A673 (cell line): ENCODE data around the gene CRACR2A.

Experiments used
- CTCF ChIP-seq: fragments of 300-800, 200-600 bp; sonication (generic); conservative IDR thresholded peaks from 2 replicates; pipeline ENCODE4 v1.5.1; 2017; ENCODE audit warnings: low read depth, mild to moderate bottlenecking, antibody characterized with exemption, low read length, moderate library complexity, mixed read lengths
- EZH2 ChIP-seq: fragments of 200-600 bp; sonication (generic); IDR thresholded peaks from 2 replicates; pipeline ENCODE4 v1.6.1; 2017; ENCODE audit warnings: borderline replicate concordance, low read depth, mild to moderate bottlenecking, mixed read lengths, antibody characterized with exemption, low read length; ENCODE audit not compliant: poor library complexity, severe bottlenecking

DNA sequence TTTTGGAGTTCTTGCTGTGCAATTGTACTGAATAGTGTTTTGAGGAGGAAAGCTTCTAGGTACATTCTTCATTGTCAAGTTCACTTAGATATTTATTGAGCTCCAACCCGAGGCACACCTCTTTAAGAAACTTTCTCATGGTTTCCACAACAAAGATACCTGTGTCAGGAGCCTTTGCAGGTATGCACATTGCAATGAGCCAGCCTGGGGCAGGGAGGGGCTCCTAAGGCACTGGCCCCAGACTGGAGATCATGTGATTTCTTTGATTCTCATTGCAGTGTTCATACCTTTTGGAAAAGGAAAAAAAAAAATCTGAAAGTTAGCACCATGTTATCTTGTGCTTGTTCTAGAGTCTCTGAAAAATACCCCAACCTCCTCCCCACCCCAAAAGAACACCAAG is 181.6 kb downstream of the CRACR2A start:
- TF ChIP-seq CTCF (no peak), EZH2 (no peak)
